GM21367 (cell line): ENCODE results near the gene EIF4A3.

Source experiments
- ATAC-seq: cut with Tn5 transposase; IDR thresholded peaks from one replicate; pipeline ENCODE4 v1.9.1; 2021; ENCODE audit not compliant: unreplicated experiment

Gene EIF4A3

GRCh38 chr17:80137131-80137530, 9.8 kb downstream of the EIF4A3 start:
- no peak for ATAC-seq

- ATAC-seq, result no peak
Observed at GRCh38 chr17:80133626-80133970, 13.3 kb downstream of the EIF4A3 start.

- no peak for ATAC-seq
Observed at GRCh38 chr17:80132906-80133625, 13.9 kb downstream of the EIF4A3 start.

- ATAC-seq, result no peak
Observed at GRCh38 chr17:80130992-80131391, 15.9 kb downstream of the EIF4A3 start.

GRCh38 chr17:80129006-80129565, 17.8 kb downstream of the EIF4A3 start:
- ATAC-seq, result no peak

GRCh38 chr17:80126449-80126715, 20.5 kb downstream of the EIF4A3 start:
- ATAC-seq, result no peak

- ATAC-seq, result no peak
Observed at GRCh38 chr17:80125656-80126448, 21.1 kb downstream of the EIF4A3 start.

GRCh38 chr17:80124351-80124981, 22.5 kb downstream of the EIF4A3 start:
- no peak for ATAC-seq

GRCh38 chr17:80123791-80124190, 23.1 kb downstream of the EIF4A3 start:
- no peak for ATAC-seq

GRCh38 chr17:80122926-80123505, 23.9 kb downstream of the EIF4A3 start:
- ATAC-seq, result no peak

GRCh38 chr17:80122026-80122575, 24.8 kb downstream of the EIF4A3 start:
- ATAC-seq, result no peak

GRCh38 chr17:80119839-80120238, 27.1 kb downstream of the EIF4A3 start:
- ATAC-seq, result no peak

- no peak for ATAC-seq
Observed at GRCh38 chr17:80119271-80119791, 27.6 kb downstream of the EIF4A3 start.

- ATAC-seq, result no peak
Observed at GRCh38 chr17:80118601-80119270, 28.2 kb downstream of the EIF4A3 start.

GRCh38 chr17:80117491-80118401, 29.2 kb downstream of the EIF4A3 start:
- ATAC-seq, result no peak

GRCh38 chr17:80116921-80117380, 30.0 kb downstream of the EIF4A3 start:
- no peak for ATAC-seq

- ATAC-seq, result no peak
Observed at GRCh38 chr17:80116276-80116920, 30.5 kb downstream of the EIF4A3 start.

GRCh38 chr17:80115159-80115558, 31.8 kb downstream of the EIF4A3 start:
- no peak for ATAC-seq

GRCh38 chr17:80114758-80115157, 32.2 kb downstream of the EIF4A3 start:
- no peak for ATAC-seq
